ENCODE measurements around the gene GALE. TPM values are rescaled to one million over a fixed set of nuclear protein-coding genes. Genes with fewer than 3 reads are reported as not detected.

GALE gene
- total and polyA plus RNA-seq, 2 of the 13 experiments (the other 11 are each of a cell fraction or from before 2014, with no cell fraction given), result 85.2 to 88.4 TPM

DNA sequence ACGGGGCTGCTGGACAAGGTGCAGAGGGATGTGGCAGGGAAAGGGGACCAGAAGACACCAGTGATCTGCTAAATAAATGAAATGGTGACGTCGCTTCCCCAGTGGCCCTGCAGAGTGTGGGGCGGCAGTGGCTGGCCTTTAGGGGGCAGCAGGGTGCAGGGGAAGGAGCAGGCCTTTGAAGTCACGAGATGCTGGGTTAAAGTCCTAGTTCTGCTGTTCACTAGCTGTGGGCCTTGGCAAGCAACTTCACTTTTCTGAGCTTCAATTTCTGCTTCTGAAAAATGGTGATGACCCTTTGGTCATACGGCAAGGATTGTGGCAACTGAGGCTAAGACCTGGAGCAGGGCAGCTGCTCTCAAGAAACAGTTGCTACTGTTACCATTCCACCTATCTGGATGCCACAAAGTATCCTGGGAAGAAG, 9.2 kb upstream of the GALE start (continued):
- TF ChIP-seq MAZ (IDR thresholded peaks at IDR 0.05; ENCODE audit: borderline replicate concordance, low read depth, low read length), result 0 out of 2 replicates have a peak, but pooled peaks have one; percentile 35
- no peak for TF ChIP-seq MAZ (CRISPR knock-in tag; IDR thresholded peaks at IDR 0.05; ENCODE audit: low read depth)
- TF ChIP-seq HNF4A (CRISPR knock-in tag; IDR thresholded peaks at IDR 0.05), result peak; percentile 94
- TF ChIP-seq NFKBIZ (CRISPR knock-in tag; IDR thresholded peaks at IDR 0.05), result 0 out of 2 replicates have a peak, but pooled peaks have one; percentile 43
- no peak for TF ChIP-seq TRIM24 (CRISPR knock-in tag; IDR thresholded peaks at IDR 0.05)
- TF ChIP-seq ZNF468 (CRISPR knock-in tag; IDR thresholded peaks at IDR 0.05), result no peak
- TF ChIP-seq KDM2A (CRISPR knock-in tag; IDR thresholded peaks at IDR 0.05; ENCODE audit: borderline replicate concordance, low read depth), result peak; percentile 83
- TF ChIP-seq HNRNPH1 (optimal IDR thresholded peaks at IDR 0.05; ENCODE audit: low read depth, low read length), result no peak
- TF ChIP-seq ZNF777 (CRISPR knock-in tag; IDR thresholded peaks at IDR 0.05), result no peak
- TF ChIP-seq HNF4G (IDR thresholded peaks at IDR 0.05; ENCODE audit: borderline replicate concordance, low read depth, low read length), result peak; percentile 97
- TF ChIP-seq HNF4G (CRISPR knock-in tag; IDR thresholded peaks at IDR 0.05; ENCODE audit: borderline replicate concordance, low read depth), result peak; percentile 74; the same call in 1 of the 2 replicates
- no peak for TF ChIP-seq MTF1 (CRISPR knock-in tag; IDR thresholded peaks at IDR 0.05)
- TF ChIP-seq RCOR2 (CRISPR knock-in tag; IDR thresholded peaks at IDR 0.05), result no peak
- no peak for TF ChIP-seq ZNF724P (CRISPR knock-in tag; IDR thresholded peaks at IDR 0.05; ENCODE audit: borderline replicate concordance)
- no peak for TF ChIP-seq ZNF780A (CRISPR knock-in tag; IDR thresholded peaks at IDR 0.05)
- peak; percentile 35 for TF ChIP-seq CCAR2 (optimal IDR thresholded peaks at IDR 0.05; ENCODE audit: low read depth, low read length)
- TF ChIP-seq U2AF2 (IDR thresholded peaks at IDR 0.05; ENCODE audit: low read depth, low read length), result no peak
- TF ChIP-seq HOXA9 (CRISPR knock-in tag; IDR thresholded peaks at IDR 0.05; ENCODE audit: borderline replicate concordance), result no peak
- no peak for TF ChIP-seq ZNF317 (CRISPR knock-in tag; IDR thresholded peaks at IDR 0.05)
- TF ChIP-seq, protein P1, sequence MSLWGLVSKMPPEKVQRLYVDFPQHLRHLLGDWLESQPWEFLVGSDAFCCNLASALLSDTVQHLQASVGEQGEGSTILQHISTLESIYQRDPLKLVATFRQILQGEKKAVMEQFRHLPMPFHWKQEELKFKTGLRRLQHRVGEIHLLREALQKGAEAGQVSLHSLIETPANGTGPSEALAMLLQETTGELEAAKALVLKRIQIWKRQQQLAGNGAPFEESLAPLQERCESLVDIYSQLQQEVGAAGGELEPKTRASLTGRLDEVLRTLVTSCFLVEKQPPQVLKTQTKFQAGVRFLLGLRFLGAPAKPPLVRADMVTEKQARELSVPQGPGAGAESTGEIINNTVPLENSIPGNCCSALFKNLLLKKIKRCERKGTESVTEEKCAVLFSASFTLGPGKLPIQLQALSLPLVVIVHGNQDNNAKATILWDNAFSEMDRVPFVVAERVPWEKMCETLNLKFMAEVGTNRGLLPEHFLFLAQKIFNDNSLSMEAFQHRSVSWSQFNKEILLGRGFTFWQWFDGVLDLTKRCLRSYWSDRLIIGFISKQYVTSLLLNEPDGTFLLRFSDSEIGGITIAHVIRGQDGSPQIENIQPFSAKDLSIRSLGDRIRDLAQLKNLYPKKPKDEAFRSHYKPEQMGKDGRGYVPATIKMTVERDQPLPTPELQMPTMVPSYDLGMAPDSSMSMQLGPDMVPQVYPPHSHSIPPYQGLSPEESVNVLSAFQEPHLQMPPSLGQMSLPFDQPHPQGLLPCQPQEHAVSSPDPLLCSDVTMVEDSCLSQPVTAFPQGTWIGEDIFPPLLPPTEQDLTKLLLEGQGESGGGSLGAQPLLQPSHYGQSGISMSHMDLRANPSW (CRISPR knock-in tag; IDR thresholded peaks at IDR 0.05; ENCODE audit: borderline replicate concordance), result no peak
- no peak for TF ChIP-seq ZFP41 (CRISPR knock-in tag; IDR thresholded peaks at IDR 0.05; ENCODE audit: borderline replicate concordance)
- TF ChIP-seq REL (CRISPR knock-in tag; conservative IDR thresholded peaks at IDR 0.05), result no peak
- TF ChIP-seq, protein P2, sequence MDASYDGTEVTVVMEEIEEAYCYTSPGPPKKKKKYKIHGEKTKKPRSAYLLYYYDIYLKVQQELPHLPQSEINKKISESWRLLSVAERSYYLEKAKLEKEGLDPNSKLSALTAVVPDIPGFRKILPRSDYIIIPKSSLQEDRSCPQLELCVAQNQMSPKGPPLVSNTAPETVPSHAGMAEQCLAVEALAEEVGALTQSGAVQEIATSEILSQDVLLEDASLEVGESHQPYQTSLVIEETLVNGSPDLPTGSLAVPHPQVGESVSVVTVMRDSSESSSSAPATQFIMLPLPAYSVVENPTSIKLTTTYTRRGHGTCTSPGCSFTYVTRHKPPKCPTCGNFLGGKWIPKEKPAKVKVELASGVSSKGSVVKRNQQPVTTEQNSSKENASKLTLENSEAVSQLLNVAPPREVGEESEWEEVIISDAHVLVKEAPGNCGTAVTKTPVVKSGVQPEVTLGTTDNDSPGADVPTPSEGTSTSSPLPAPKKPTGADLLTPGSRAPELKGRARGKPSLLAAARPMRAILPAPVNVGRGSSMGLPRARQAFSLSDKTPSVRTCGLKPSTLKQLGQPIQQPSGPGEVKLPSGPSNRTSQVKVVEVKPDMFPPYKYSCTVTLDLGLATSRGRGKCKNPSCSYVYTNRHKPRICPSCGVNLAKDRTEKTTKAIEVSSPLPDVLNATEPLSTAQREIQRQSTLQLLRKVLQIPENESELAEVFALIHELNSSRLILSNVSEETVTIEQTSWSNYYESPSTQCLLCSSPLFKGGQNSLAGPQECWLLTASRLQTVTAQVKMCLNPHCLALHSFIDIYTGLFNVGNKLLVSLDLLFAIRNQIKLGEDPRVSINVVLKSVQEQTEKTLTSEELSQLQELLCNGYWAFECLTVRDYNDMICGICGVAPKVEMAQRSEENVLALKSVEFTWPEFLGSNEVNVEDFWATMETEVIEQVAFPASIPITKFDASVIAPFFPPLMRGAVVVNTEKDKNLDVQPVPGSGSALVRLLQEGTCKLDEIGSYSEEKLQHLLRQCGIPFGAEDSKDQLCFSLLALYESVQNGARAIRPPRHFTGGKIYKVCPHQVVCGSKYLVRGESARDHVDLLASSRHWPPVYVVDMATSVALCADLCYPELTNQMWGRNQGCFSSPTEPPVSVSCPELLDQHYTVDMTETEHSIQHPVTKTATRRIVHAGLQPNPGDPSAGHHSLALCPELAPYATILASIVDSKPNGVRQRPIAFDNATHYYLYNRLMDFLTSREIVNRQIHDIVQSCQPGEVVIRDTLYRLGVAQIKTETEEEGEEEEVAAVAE (CRISPR knock-in tag; IDR thresholded peaks at IDR 0.05; ENCODE audit: borderline replicate concordance), result no peak
- TF ChIP-seq, protein P3, sequence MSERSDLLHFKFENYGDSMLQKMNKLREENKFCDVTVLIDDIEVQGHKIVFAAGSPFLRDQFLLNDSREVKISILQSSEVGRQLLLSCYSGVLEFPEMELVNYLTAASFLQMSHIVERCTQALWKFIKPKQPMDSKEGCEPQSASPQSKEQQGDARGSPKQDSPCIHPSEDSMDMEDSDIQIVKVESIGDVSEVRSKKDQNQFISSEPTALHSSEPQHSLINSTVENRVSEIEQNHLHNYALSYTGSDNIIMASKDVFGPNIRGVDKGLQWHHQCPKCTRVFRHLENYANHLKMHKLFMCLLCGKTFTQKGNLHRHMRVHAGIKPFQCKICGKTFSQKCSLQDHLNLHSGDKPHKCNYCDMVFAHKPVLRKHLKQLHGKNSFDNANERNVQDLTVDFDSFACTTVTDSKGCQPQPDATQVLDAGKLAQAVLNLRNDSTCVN (CRISPR knock-in tag; IDR thresholded peaks at IDR 0.05; ENCODE audit: borderline replicate concordance), result no peak
